Fibroblast of skin of left quadriceps (primary cell): ENCODE results near the gene YTHDF1.

Experiments
- DNase-seq, 2 experiments: peaks; one replicate each; pipeline ENCODE4 v3.0.0-alpha.2; 2013; ENCODE audit warnings: low read depth in 2 of 2

Gene YTHDF1

GRCh38 chr20:63208346-63208909 lies 7.5 kb downstream of the YTHDF1 start:
- DNase-seq: no peak

GRCh38 chr20:63206878-63207277 lies 9.1 kb downstream of the YTHDF1 start:
- DNase-seq: no peak

GRCh38 chr20:63205896-63206295 lies 10.0 kb downstream of the YTHDF1 start:
- DNase-seq: no peak

- DNase-seq: no peak
These were observed 11.6 kb downstream of the YTHDF1 start for GRCh38 chr20:63204362-63204761.

- no peak for DNase-seq
These were observed 13.0 kb downstream of the YTHDF1 start for GRCh38 chr20:63202811-63203526.

GRCh38 chr20:63202021-63202420 lies 13.9 kb downstream of the YTHDF1 start:
- no peak for DNase-seq

GRCh38 chr20:63198606-63199005 lies 17.3 kb downstream of the YTHDF1 start:
- no peak for DNase-seq

- DNase-seq: no peak
These were observed 19.0 kb downstream of the YTHDF1 start for GRCh38 chr20:63196768-63197470.

- no peak for DNase-seq
These were observed 21.1 kb downstream of the YTHDF1 start for GRCh38 chr20:63194797-63195173.

GRCh38 chr20:63194007-63194796 lies 21.7 kb downstream of the YTHDF1 start:
- no peak for DNase-seq

GRCh38 chr20:63192721-63193120 lies 23.2 kb downstream of the YTHDF1 start:
- DNase-seq: no peak

- DNase-seq: no peak
These were observed 24.5 kb downstream of the YTHDF1 start for GRCh38 chr20:63191400-63191799.

- no peak for DNase-seq
These were observed 25.1 kb downstream of the YTHDF1 start for GRCh38 chr20:63190828-63191227.

GRCh38 chr20:63189846-63190559 lies 25.9 kb downstream of the YTHDF1 start:
- DNase-seq: no peak

- no peak for DNase-seq
These were observed 26.6 kb downstream of the YTHDF1 start for GRCh38 chr20:63189322-63189642.

GRCh38 chr20:63188641-63189321 lies 27.1 kb downstream of the YTHDF1 start:
- DNase-seq: no peak

GRCh38 chr20:63188159-63188442 lies 27.8 kb downstream of the YTHDF1 start:
- no peak for DNase-seq

- DNase-seq: no peak
These were observed 28.4 kb downstream of the YTHDF1 start for GRCh38 chr20:63187338-63188158.

- no peak for DNase-seq
These were observed 29.2 kb downstream of the YTHDF1 start for GRCh38 chr20:63186528-63187316.

GRCh38 chr20:63186084-63186483 lies 29.8 kb downstream of the YTHDF1 start:
- no peak for DNase-seq
